MCF 10A (cell line): Measurements from ENCODE around the gene LSM12. TPM values are rescaled to one million over a fixed set of nuclear protein-coding genes. Genes with fewer than 3 reads are reported as not detected.

Experiments
- BruUV-seq: library from RNA; stranded (reverse); fragments of 400-500 nt; replicated peaks from 2 replicates; lab custom pipeline; 2021; lab: Mats Ljungman, UMichigan
- CTCF ChIA-PET: fragments of 300-600 bp; sonication (Branson Sonifier 250); formaldehyde crosslinking; extraction: SDS; loops from one replicate; lab custom pipeline; 2021; ENCODE audit warnings: antibody characterized with exemption, inconsistent platforms; lab: Yijun Ruan, JAX
- POLR2A ChIA-PET: fragments of 300-600, 350-650 bp; sonication (Branson Sonifier 250); formaldehyde crosslinking; extraction: SDS; loops from one replicate; lab custom pipeline; 2020; ENCODE audit warnings: antibody characterized with exemption, inconsistent platforms; lab: Yijun Ruan, JAX
- DNase-seq: peaks from one replicate; pipeline ENCODE4 v3.0.0-alpha.2; 2018; ENCODE audit not compliant: unreplicated experiment
- H3K27ac Mint-ChIP-seq: one replicate; pipeline ENCODE4 v1.8.0; 2022; ENCODE audit warnings: mild to moderate bottlenecking, low read depth, mixed read lengths; ENCODE audit not compliant: unreplicated experiment
- H3K27me3 Mint-ChIP-seq: one replicate; pipeline ENCODE4 v1.8.0; 2022; ENCODE audit warnings: mixed read lengths; ENCODE audit not compliant: insufficient read depth, unreplicated experiment
- H3K36me3 Mint-ChIP-seq: one replicate; pipeline ENCODE4 v1.8.0; 2022; ENCODE audit warnings: mild to moderate bottlenecking, moderate library complexity, mixed read lengths; ENCODE audit not compliant: insufficient read depth, unreplicated experiment
- H3K4me1 Mint-ChIP-seq: one replicate; pipeline ENCODE4 v1.8.0; 2022; ENCODE audit warnings: mixed read lengths; ENCODE audit not compliant: insufficient read depth, unreplicated experiment
- H3K4me3 Mint-ChIP-seq: one replicate; pipeline ENCODE4 v1.8.0; 2022; ENCODE audit warnings: mild to moderate bottlenecking, moderate library complexity, mixed read lengths; ENCODE audit not compliant: unreplicated experiment
- H3K9me3 Mint-ChIP-seq: one replicate; pipeline ENCODE4 v1.8.0; 2022; ENCODE audit warnings: mixed read lengths; ENCODE audit not compliant: unreplicated experiment
- intact Hi-C: fragments of 100-400 bp; cut with micrococcal nuclease; formaldehyde crosslinking; loops from 2 replicates; pipeline ENCODE4 v1.14.1; 2022
- total RNA-seq: library from RNA; stranded (reverse); gene quantifications from 2 replicates; pipeline ENCODE4 v1.2.3, GENCODE V29; 2022
- TF ChIP-seq, protein P1 (sequence below): fragments of 200-600 bp; IDR thresholded peaks from one replicate; pipeline ENCODE4 v1.8.0; 2022; ENCODE audit warnings: antibody characterized with exemption, mild to moderate bottlenecking; ENCODE audit not compliant: unreplicated experiment

Gene LSM12
- total RNA-seq, 1 experiment from 2014 or later, result 101 TPM

DNA sequence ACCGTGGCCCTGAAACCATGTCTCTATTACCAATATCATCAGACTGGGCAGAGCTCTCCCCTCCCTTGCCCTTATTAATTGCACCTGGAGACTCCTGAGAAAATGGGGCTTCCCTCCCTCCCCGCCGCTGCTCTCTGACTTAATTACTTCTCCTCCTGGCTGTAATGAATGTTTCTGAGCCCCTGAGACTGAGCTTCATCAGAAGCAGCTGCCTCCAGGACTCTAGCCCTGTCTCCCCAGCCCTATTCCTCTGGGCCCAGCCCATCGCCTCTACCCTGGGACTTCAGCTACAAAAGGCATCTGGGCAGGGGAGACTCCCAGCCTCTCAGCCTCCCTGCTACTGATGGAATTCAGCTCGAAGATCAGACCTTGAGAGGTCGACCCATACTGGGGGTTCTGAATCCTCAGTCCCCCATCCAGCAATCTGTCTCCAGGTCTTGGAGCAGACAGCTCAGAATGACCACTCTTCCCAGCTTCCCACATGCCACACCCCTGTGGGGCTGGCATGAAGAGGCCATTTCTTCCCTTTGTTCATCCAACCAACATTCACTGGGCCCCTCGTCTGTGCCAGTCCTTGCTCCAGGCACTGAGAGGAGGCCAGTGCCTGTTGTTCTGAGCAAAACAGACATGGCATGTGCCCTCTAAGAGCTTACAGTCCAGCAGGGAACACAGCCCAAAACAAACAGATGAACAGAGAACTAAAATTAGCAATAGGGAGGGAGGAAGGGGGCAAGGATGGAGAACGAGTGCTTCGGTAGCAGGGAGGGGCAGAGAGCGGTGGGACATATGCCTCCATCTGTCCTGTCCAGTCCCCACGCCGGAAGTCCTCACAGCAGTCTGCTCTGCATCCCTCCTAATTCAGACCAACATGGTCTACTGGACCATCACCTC, 79.1 kb downstream of the LSM12 start:
- ChIA-PET CTCF (interaction anchor here (0.5 to 1.7 kb wide), 8 partner anchors 8 to 318 kb away, joined by 3 to 8 read pairs (median 4); no protein-coding TSS in a partner anchor), POLR2A (interaction anchor here (0.6 kb wide), 1 partner anchor 101 kb away, joined by 3 read pairs; no protein-coding TSS in a partner anchor)
- no peaks in the 10 kb centered on the region for H3K4me1 Mint-ChIP-seq
- no TSS peak for BruUV-seq
- TF ChIP-seq, protein P1, sequence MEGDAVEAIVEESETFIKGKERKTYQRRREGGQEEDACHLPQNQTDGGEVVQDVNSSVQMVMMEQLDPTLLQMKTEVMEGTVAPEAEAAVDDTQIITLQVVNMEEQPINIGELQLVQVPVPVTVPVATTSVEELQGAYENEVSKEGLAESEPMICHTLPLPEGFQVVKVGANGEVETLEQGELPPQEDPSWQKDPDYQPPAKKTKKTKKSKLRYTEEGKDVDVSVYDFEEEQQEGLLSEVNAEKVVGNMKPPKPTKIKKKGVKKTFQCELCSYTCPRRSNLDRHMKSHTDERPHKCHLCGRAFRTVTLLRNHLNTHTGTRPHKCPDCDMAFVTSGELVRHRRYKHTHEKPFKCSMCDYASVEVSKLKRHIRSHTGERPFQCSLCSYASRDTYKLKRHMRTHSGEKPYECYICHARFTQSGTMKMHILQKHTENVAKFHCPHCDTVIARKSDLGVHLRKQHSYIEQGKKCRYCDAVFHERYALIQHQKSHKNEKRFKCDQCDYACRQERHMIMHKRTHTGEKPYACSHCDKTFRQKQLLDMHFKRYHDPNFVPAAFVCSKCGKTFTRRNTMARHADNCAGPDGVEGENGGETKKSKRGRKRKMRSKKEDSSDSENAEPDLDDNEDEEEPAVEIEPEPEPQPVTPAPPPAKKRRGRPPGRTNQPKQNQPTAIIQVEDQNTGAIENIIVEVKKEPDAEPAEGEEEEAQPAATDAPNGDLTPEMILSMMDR, result no peak
- H3K36me3 Mint-ChIP-seq, result no peaks in the 10 kb centered on the region
- peaks cover 34% of the 10 kb centered on the region for H3K27me3 Mint-ChIP-seq
- DNase-seq, result no peak
- no peaks in the 10 kb centered on the region for H3K9me3 Mint-ChIP-seq
- H3K27ac Mint-ChIP-seq, result no peak overlapping the region
- intact Hi-C loops, result no loop called here
- H3K4me3 Mint-ChIP-seq, result no peak overlapping the region

DNA sequence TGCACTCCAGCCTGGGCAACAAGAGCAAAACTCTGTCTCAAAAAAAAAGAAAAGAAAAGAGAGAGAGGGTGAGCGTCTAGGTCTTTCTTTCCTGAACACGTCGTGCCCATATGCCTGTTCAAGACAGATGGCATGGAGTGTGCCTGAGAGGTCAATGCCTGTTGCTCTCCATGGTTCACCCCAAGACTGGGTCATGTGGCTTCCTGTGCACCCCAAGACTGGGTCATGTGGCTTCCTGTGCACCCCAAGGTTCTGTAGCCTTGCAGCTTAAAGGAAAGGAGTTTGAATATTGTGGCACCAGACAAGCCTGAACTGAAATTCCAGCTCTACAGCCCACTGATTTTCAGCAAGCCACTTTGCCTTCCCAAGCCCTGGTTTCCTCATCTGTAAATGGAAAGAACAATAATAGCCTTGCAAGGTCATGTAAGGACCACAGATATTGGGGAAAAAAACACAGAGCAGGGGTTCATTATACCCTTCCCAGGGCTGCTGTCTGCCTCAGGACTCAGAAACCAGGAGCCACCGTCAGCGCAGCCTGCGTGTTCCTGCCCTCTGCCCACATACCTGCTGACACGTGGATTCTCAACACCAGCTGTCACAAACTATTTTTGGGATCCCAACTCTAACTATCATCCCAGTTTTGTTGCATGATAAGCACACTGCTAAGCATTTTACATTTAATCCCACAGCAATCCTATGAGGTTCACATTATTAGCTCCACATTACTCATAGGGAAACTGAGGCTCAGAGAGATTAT, 80.1 kb downstream of the LSM12 start:
- peaks cover 43% of the 10 kb centered on the region for H3K27me3 Mint-ChIP-seq
- H3K36me3 Mint-ChIP-seq, result no peaks in the 10 kb centered on the region
- DNase-seq, result no peak
- ChIA-PET CTCF (interaction anchor here (1.2 to 1.7 kb wide), 3 partner anchors 9 to 109 kb away, joined by 4 to 8 read pairs (median 4); no protein-coding TSS in a partner anchor), POLR2A (interaction anchor here (0.6 kb wide), 2 partner anchors 28 to 100 kb away, joined by 3 read pairs; no protein-coding TSS in a partner anchor)
- intact Hi-C loops, result no loop called here
- no TSS peak for BruUV-seq
- no peak overlapping the region for H3K4me3 Mint-ChIP-seq
- TF ChIP-seq, protein P1, result no peak
- H3K4me1 Mint-ChIP-seq, result no peaks in the 10 kb centered on the region
- H3K27ac Mint-ChIP-seq, result no peak overlapping the region
- no peaks in the 10 kb centered on the region for H3K9me3 Mint-ChIP-seq

DNA sequence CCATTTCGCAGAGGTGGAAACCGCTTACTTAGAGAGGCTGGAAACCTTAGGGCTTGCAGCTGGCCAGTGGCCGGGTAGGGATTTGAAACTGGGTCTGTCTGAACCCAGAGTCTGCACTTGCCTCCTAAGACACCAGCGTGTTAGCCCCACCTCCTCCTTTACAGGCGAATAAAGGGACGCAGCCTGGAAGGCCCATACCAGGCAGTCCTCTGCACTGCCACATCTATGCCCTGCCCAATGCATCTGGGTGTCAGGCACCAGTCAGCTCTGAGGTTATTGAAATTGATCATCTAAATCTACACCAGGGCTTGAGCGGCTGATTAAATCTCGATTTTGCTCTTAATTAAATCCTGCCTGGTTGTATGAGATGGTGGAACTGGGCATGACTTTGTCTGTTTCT, 82.0 kb downstream of the LSM12 start:
- intact Hi-C loops, result no loop called here
- POLR2A ChIA-PET, result no interaction called here
- Mint-ChIP-seq H3K36me3 (no peaks in the 10 kb centered on the region), H3K4me1 (no peaks in the 10 kb centered on the region), H3K4me3 (no peak overlapping the region), H3K27me3 (peaks cover 46% of the 10 kb centered on the region), H3K9me3 (no peaks in the 10 kb centered on the region), H3K27ac (no peak overlapping the region)
- no peak for DNase-seq
- TF ChIP-seq, protein P1, result no peak
- no TSS peak for BruUV-seq
- CTCF ChIA-PET, result interaction anchor here (0.5 kb wide), 1 partner anchor 80 kb away, joined by 4 read pairs; no protein-coding TSS in a partner anchor

Other genes starting within 250 kb of the LSM12 start
- 18.7 and 24.5 TPM in 2 replicates for gene MPP3, start 233.5 kb downstream of the LSM12 start, total RNA-seq
- not detected in 2 replicates for gene CD300LG, start 219.5 kb downstream of the LSM12 start, total RNA-seq
- gene MPP2, start 159.1 kb downstream of the LSM12 start, total RNA-seq, result not detected in 2 replicates
- gene PPY, start 124.2 kb downstream of the LSM12 start, total RNA-seq, result not detected in 2 replicates
- gene PYY, start 112.7 kb downstream of the LSM12 start, total RNA-seq, result not detected in 2 replicates
- gene NAGS, start 62.0 kb downstream of the LSM12 start, total RNA-seq, result 0.88 and 1.6 TPM in 2 replicates
- 25.6 and 26.1 TPM in 2 replicates for gene TMEM101, start 51.7 kb downstream of the LSM12 start, total RNA-seq
- gene G6PC3, start 4.1 kb upstream of the LSM12 start, total RNA-seq, result 70.6 and 89.4 TPM in 2 replicates
- gene HDAC5, start 57.0 kb upstream of the LSM12 start, total RNA-seq, result 12.1 TPM in 2 replicates
- gene HROB, start 75.3 kb upstream of the LSM12 start, total RNA-seq, result 5.4 and 6.7 TPM in 2 replicates
- not detected in 2 replicates for gene ASB16, start 104.0 kb upstream of the LSM12 start, total RNA-seq
- 26.5 and 37.7 TPM in 2 replicates for gene TMUB2, start 120.3 kb upstream of the LSM12 start, total RNA-seq
- 65.7 and 74.8 TPM in 2 replicates for gene ATXN7L3, start 133.2 kb upstream of the LSM12 start, total RNA-seq
- gene UBTF, start 153.0 kb upstream of the LSM12 start, total RNA-seq, result 71.4 and 79.7 TPM in 2 replicates
- not detected in 2 replicates for gene SLC4A1, start 201.5 kb upstream of the LSM12 start, total RNA-seq
- gene RUNDC3A, start 241.9 kb upstream of the LSM12 start, total RNA-seq, result 0.28 and 1.0 TPM in 2 replicates